PFSK-1 (cell line): ENCODE measurements around the gene PLOD2.

ENCODE experiments used
- SIN3A ChIP-seq: IDR thresholded peaks from 2 replicates; pipeline ENCODE4 v1.6.1; 2012; ENCODE audit warnings: mild to moderate bottlenecking, low read length, moderate library complexity, borderline replicate concordance; ENCODE audit not compliant: insufficient read depth
- TAF1 ChIP-seq: IDR thresholded peaks from 2 replicates; pipeline ENCODE4 v1.6.1; 2012; ENCODE audit warnings: low read length, control low read depth, borderline replicate concordance; ENCODE audit not compliant: insufficient read depth

- TF ChIP-seq TAF1 (no peak), SIN3A (no peak)
Measured at GRCh38 chr3:146071632-146072031, 89.4 kb downstream of the PLOD2 start.
